Mononuclear cell (primary cell): ENCODE data around the gene CTRL. TPM values are rescaled to one million over a fixed set of nuclear protein-coding genes. Genes with fewer than 3 reads are reported as not detected.
A peak's percentile ranks its signal among the peaks of the same experiment; 100 is the strongest.
"Not testable (repeated sequence)": the region's sequence is repeated elsewhere in the genome, so short reads cannot be mapped to it uniquely, and the experiment has no call there.

Source experiments
- H3K27me3 ChIP-seq: 2 replicates; pipeline ENCODE4 v1.6.0; 2011; ENCODE audit warnings: low read length, control low read depth; ENCODE audit not compliant: insufficient read depth
- H3K4me1 ChIP-seq: 2 replicates; pipeline ENCODE4 v1.5.1; 2011; ENCODE audit warnings: mild to moderate bottlenecking, low read length, control low read depth; ENCODE audit not compliant: insufficient read depth
- H3K4me3 ChIP-seq: 2 replicates; pipeline ENCODE4 v1.5.1; 2011; ENCODE audit warnings: mild to moderate bottlenecking, low read length, moderate library complexity
- H3K9me3 ChIP-seq: 2 replicates; pipeline ENCODE4 v1.5.1; 2011; ENCODE audit warnings: low read depth, mild to moderate bottlenecking, control low read depth, low read length
- total RNA-seq: library from RNA; depleted of rRNA; stranded (reverse); fragments of >200 nt; gene quantifications from one replicate; pipeline ENCODE4 v1.2.3, GENCODE V29; 2012

CTRL gene
- total RNA-seq = 6.3 TPM

DNA sequence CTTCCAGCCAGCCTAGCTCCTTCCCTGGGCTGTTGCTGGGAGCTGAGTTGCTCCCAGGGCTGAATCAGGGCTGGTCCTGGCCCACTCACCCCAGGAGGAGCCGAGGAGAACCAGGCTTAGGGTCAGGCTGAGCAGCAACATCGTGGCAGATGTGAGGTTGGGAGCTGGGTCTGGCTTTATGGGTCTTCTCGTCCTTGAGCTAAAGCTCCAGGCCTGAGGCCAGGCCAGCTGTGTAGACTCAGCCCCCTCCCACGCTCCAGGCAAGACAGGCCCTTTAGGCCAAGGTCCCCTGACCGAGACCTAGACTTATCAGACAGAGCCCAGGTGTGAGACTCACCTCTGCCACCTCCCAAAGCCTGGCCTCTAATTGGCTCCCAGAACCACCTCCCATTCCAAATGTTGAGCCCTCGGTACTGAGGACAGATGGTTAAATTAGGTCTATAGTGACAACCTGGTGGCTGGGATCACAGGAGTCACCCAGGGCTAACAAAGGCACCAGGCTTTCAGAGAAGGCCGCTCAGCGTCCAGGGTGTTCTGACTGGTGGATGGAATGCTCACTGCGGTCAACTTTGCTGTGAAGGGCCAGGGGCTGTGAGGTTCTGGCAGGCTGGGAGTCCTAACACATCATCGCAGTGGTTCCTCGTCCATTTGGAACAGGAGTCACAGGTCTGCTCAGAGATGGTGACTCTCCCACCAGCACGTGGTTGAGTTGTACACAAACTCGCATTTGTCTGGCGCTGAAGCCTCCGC lies at the start of gene CTRL:
Gene CTRL, minus strand, starts transcription at position 151 of the 750 bp plus-strand sequence. Its CDS starts 10 bp downstream, at position 141.
- Histone ChIP-seq H3K4me3 (no peak within 1 kb of the TSS), H3K9me3 (no peaks in the 10 kb centered on the region), H3K4me1 (peaks cover 17% of the 10 kb centered on the region), H3K27me3 (no peaks in the 10 kb centered on the region)

DNA sequence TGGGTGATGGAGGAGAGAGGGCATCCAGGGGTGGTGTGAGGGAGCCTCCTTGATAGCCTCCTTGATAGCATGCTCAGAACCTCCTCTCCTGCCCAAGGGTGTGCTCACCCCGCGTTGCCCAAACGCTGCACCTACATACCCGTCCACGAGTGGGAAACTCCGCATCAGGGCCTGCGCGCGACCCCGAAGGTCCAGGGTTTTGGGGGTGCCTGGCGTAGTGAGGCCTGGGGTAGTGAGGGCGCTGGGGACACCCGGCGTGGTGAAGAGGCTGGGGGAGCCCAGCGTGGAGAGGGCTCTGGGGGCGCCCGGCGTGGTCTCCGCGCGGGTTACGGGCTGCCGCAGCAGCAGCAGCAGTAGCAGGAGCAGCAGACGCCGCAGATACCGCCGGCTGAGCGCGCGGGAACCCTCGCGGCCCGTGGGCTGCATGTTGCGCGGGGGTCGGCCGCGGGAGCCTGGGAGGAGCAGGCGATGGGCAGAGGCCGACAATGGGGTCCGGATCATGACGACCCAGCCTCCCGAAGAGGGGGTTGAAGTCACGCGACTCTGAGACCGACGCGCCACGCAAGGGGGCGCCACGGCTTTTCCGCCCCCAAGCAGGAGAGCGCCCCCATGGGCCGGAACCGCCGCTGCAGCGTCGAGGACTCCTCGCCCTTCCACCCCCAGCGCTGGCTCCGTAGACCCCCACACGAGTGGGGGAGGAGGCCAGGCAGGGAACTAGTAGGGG lies 48.5 kb upstream of the CTRL start, which contains the start of gene DPEP3:
Gene DPEP3, minus strand, starts transcription at position 545 of the 724 bp plus-strand sequence. Its CDS starts 119 bp downstream, at position 426.
- peaks cover 20% of the 10 kb centered on the region for H3K4me1 ChIP-seq
- no peaks in the 10 kb centered on the region for H3K27me3 ChIP-seq
- no peaks in the 10 kb centered on the region for H3K9me3 ChIP-seq
- no peak within 1 kb of the TSS for H3K4me3 ChIP-seq

DNA sequence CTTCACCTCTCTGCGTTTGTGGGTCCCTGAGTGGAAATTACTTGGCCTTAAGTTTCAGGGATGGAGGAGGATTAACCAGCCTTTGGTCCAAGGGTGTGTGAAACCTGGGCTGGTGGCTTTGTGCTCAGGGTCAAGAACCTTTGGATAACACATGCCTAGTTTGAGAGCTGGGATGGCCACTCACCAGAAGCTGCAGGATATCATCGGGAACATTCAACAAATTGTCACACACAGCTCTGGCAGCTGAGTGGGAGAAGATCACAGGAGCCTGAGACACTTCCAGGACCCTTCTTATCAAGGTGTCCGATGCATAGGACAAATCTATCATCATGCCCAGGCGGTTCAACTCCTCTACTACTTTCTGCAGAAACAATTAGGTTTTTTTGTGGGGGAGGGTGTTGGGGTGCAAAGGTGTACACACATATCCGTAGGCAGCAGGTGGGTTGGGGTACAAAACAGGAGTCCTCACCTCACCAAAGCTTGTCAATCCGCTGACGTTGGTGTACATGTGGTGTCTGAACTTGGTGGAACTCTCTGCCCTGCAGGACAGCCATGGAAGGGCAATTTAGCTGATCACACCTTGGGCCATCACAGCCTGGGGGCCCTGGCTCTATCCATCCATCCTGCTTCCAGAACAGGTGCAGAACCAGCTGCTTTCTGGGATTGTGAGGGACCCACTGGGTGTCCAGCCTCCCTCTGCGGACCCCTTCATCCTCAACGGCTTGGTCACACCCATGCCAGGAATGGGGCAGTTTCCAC lies 46.0 kb upstream of the CTRL start:
- Histone ChIP-seq H3K9me3 (no peaks in the 10 kb centered on the region), H3K4me3 (no peak overlapping the region)

DNA sequence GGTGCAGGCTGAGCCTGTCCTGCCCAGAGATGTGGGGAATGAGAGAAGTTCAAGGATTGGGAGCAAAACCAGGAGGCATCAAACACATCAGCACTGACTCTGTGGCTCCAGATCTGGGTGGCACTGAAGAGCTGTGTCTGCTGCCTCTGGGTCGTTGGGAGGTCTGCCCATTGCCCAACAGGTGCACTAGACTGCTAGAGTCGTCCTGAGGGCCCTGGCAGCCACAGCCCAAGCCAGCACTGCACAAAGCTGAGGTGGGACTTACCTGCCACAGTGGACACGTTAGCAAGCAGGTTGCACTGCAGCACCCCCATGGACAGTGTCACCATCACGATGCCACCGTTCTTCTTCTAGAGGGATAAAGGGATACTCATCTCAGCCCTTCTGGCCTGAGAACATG lies 45.3 kb upstream of the CTRL start:
- H3K4me3 ChIP-seq = no peak overlapping the region
- no peaks in the 10 kb centered on the region for H3K27me3 ChIP-seq
- no peaks in the 10 kb centered on the region for H3K4me1 ChIP-seq
- H3K9me3 ChIP-seq = no peaks in the 10 kb centered on the region

More for the DNA sequence above, 46.0 kb upstream of the CTRL start:
- Histone ChIP-seq H3K4me1 (no peaks in the 10 kb centered on the region), H3K27me3 (no peaks in the 10 kb centered on the region)

DNA sequence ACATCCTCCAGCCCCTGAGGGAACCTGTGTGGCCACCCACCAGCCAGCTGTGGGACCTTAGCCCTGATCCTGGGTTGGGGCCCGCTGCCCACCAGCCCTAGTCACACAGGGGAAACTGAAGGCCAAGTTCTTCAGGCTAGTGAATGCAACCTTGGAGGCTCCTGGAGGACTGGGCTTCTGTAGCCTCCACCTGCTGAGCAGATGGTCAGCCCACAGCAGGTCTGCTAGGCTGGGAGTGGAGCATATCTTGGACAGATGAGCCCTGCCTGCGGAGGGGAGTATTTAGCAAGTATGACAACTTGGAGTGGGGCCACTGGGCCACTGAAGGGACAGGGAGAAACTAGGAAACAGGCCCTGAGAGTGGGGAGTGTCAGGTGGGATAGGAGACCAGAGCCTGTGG lies 44.5 kb upstream of the CTRL start:
- Histone ChIP-seq H3K4me1 (no peaks in the 10 kb centered on the region), H3K27me3 (no peaks in the 10 kb centered on the region), H3K9me3 (no peaks in the 10 kb centered on the region), H3K4me3 (no peak overlapping the region)

DNA sequence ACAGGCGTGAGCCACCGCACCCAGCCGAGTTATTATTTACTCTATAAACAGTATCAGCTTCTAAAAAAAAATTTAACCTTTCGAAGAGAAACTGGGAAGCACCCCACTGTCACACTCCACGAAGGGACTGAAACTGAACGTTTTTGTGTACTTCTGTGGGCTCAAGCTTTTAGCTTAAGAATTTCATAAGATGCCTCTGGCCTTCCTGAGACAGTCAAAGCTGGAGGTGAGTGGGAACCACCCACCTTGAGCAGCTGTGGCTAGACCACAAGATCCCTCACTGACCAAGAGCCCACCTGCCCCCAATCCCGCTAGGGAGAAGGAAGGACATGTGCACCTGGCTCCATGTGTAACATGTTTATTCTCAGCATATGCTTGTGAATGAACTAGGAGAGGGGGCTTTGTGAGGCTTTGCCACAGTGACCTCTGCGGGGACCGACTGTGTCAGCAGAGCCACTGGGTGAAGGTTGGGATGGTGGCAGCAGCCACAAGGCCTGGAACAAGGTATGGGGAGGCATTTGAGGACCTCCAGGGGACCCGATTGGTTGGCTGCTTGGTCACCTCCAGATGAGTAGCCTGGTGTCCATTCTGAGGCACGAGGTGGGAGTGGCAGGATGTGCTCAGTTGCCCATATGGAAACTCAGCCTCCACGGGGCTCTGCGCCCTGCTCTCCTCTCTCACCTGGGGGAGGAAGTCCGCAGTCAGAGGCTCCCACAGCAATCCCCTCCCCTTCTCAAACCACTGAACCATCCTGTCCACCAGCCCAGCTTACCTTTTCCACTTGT lies 43.9 kb upstream of the CTRL start:
- Histone ChIP-seq H3K9me3 (no peaks in the 10 kb centered on the region), H3K4me3 (no peak overlapping the region), H3K27me3 (no peaks in the 10 kb centered on the region), H3K4me1 (no peaks in the 10 kb centered on the region)

DNA sequence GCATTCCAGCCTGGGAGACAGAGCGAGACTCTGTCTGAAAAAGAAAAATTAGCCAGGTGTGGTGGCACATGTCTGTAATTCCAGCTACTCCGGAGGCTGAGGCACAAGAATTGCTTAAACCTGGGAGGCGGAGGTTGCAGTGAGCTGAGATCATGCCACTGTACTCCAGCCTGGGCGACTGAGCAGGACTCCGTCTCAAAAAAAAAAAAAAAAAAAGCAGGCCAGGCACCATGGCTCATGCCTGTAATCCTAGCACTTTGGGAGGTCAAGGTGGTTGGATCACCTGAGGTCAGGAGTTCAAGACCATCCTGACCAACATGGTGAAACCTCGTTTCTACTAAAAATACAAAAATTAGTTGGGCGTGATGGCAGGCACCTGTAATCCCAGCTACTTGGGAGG lies 40.6 kb upstream of the CTRL start:
- H3K4me3 ChIP-seq, H3K27me3 ChIP-seq, H3K9me3 ChIP-seq: not testable (repeated sequence)
- peaks cover 11% of the 10 kb centered on the region for H3K4me1 ChIP-seq

DNA sequence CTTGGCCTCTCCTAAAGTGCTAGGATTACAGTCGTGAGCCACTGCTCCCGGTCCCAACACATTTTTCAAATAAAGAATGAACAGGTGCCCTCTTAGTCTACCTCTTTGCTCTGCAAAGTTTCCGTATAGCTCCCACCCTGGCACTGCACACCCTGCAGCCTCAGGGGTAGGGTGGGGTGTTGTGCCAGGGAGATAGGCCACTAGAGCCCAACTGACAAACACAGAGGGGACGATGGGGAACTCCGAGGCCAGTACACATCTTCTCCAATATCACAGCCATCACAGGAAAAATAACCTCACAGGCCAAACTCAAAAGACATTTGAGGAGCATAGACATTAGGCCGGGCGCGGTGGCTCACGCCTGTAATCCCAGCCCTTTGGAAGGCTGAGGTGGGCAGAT lies 39.4 kb upstream of the CTRL start:
- H3K4me1 ChIP-seq = peaks cover 20% of the 10 kb centered on the region
- no peaks in the 10 kb centered on the region for H3K27me3 ChIP-seq
- H3K9me3 ChIP-seq = no peaks in the 10 kb centered on the region
- H3K4me3 ChIP-seq = no peak overlapping the region

DNA sequence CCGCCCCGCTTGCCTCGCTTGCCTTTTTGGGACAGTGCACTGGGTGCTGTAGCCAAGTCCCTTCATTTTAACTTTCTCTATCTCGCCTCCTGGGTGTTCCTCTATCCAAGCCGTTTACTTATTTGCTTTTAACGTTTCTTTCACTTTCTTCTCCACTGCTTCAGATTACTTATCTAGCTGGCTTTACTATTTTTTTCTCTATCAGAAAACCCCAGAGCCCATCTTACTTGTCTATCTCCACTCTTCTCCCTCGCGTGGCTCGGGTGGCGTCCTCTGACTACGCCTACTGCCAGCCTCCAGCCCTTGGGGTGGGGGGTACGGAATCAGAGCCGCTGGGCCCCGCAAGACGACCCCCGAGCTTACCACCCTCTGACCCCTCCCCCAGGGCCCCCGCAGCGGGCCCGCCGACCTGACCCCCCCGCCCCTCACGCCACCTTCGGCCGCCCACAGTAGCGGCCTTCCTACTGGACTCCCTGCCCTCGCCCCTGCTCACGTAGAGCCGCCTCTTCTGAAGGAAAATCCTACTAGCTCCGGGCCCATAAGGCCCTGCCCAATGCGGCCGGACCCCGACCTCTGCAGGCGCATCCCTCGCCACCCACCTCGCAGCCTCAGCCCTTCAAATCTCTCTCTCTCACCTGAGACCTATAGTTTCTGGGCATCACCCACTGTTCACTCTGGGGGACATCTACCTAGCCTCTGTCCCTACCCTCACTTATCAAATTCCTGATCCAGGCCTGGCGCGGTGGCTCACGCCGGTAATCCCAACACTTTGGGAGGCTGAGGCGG lies 37.8 kb upstream of the CTRL start:
- no peaks in the 10 kb centered on the region for H3K27me3 ChIP-seq
- H3K9me3 ChIP-seq = no peaks in the 10 kb centered on the region
- peak overlapping the region; percentile 62 for H3K4me3 ChIP-seq
- H3K4me1 ChIP-seq = peaks cover 20% of the 10 kb centered on the region

DNA sequence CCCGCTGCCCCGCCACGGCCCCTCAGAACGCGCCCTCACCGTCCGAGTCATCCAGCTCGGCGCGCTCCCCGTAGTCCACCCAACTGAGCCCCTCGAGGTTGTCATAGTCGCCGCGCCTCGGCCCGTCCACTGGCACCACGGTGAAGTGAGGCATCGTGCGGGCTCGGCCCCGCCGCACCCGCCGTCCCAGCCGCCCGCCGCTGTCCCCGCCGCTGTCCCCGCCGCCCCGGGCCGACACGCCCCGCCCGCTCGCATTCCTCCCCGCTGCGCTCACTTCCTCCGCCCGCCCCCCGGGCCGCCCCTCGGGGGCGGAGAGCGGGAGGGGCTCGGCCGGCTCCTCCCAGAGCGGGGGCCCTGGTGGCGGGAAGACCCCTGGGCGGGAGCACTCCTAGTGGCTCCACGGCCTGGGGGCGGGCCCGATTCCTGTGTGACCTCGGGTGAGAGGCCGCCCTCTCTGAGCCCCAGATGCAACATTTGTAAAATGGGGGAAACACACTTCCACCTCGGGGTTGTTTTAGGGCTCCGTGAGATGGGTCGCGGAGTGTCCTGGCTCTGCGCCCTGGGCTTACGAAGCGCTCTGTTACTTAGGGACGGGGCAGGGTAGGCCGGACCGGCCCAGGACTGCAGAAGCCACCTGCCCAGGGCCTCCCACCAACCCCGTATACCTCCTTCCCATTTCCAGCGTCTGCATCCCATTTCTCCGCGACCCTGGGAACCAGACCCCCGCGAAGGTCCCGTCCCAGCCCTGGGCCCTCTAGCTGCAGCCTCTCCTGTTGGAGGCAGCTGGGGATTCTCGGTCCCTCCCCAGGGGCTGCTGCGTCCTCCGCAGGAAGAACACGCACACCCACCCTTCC lies 37.0 kb upstream of the CTRL start, which contains the start of gene SLC12A4:
Gene SLC12A4, minus strand, starts transcription at position 238 of the 854 bp plus-strand sequence. Its CDS starts 84 bp downstream, at position 154.
- no peaks in the 10 kb centered on the region for H3K9me3 ChIP-seq
- H3K27me3 ChIP-seq = no peaks in the 10 kb centered on the region
- H3K4me3 ChIP-seq = peak within 1 kb of the TSS; percentile 62
- peaks cover 20% of the 10 kb centered on the region for H3K4me1 ChIP-seq

DNA sequence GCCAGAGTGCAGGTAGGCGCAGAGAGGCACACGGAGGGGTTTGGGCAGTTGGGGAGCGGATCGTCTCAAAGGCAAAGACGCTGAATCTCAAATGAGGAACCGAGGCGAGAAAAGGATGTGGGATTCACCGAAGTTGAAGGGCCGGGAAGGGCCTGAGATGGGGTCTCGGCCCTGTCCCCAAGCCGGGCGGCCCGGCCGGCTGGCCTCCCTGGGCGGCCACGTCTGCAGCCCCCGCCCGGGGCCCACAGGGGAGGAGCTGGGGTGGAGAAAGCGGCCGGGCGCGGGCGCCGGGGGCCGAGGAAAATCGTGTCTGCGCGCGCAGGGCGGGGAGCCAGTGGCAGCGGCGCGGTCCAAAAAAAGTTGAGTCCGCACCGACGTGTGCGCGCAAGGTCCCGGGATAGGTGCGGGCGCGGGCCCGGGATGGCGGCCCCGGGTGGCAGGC lies 36.3 kb upstream of the CTRL start:
- H3K9me3 ChIP-seq = no peaks in the 10 kb centered on the region
- no peaks in the 10 kb centered on the region for H3K27me3 ChIP-seq
- peaks cover 20% of the 10 kb centered on the region for H3K4me1 ChIP-seq
- H3K4me3 ChIP-seq = peak overlapping the region; percentile 62

DNA sequence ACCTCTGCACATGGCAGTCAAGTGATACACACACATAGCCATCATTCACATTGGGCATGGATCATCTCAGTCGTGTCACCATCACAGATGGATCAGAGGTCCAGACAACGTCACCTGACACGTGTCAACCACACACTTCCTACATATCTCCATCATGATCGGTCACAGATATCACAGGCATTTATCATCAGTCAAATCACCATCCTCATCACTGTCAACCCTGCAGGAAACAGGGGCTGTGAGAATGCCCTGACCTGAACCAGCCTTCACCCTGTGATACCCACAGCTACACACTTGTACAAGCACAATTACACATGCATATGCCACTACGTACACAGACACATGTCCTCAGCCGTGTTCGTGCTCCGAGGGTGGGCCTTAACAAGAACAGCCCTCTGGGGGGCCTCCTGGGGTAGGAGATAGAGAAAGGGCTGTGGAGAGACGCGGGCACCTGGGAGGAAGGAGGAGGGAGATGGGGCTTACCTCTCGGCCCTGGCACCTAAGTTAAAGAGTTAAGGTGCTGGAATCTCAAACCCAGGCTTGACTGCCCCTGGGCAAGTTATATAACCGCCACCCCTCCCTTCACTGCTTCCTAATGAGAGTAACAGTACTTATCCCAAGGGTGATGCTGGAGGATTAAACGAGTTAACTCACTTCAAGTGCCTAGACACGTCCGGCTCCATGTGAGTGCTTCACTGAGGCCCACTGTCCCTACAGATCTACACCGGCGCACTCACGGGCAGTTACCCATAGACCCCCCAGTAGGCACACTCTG lies 35.7 kb upstream of the CTRL start:
- peaks cover 20% of the 10 kb centered on the region for H3K4me1 ChIP-seq
- no peaks in the 10 kb centered on the region for H3K9me3 ChIP-seq
- peak overlapping the region; percentile 62 for H3K4me3 ChIP-seq
- H3K27me3 ChIP-seq = no peaks in the 10 kb centered on the region
